Upper lobe of right lung (tissue), 1 donor: Measurements from ENCODE around the gene SCN2B. TPM values are rescaled to one million over a fixed set of nuclear protein-coding genes. Genes with fewer than 3 reads are reported as not detected.

Source experiments
- ATAC-seq: fragments of 200-7000 bp; cut with Tn5 transposase; one replicate; pipeline ENCODE4 v1.9.1; 2020; ENCODE audit warnings: mild to moderate bottlenecking, moderate library complexity
- DNase-seq: peaks from one replicate; pipeline ENCODE4 v3.0.0-alpha.2; 2020
- H3K27ac ChIP-seq: fragments of 200-600 bp; one replicate; pipeline ENCODE4 v1.8.0; 2022
- H3K27me3 ChIP-seq: fragments of 200-600 bp; one replicate; pipeline ENCODE4 v1.8.0; 2022; ENCODE audit warnings: mild to moderate bottlenecking
- H3K36me3 ChIP-seq: fragments of 200-600 bp; one replicate; pipeline ENCODE4 v1.8.0; 2022
- H3K4me1 ChIP-seq: fragments of 200-600 bp; one replicate; pipeline ENCODE4 v1.8.0; 2022
- H3K4me3 ChIP-seq: fragments of 200-600 bp; one replicate; pipeline ENCODE4 v1.8.0; 2022; ENCODE audit warnings: mild to moderate bottlenecking
- H3K9me3 ChIP-seq: fragments of 200-600 bp; one replicate; pipeline ENCODE4 v1.8.0; 2022
- intact Hi-C: fragments of 100-400 bp; cut with DNase I; formaldehyde crosslinking; loops from one replicate; pipeline ENCODE4 v1.11.0; 2022
- total RNA-seq: library from RNA; stranded (reverse); fragmentation: NEBNext Ultra II Directional; extraction: Animal tissue kit (Norgen Biotek cat#: 25700); gene quantifications from one replicate; pipeline ENCODE4 v1.2.1, GENCODE V29; 2021
- TF ChIP-seq, protein P1 (sequence below): fragments of 200-600 bp; IDR thresholded peaks from one replicate; pipeline ENCODE4 v1.8.0; 2022; ENCODE audit warnings: antibody characterized with exemption
- donor health status: DM: no; HTN: yes; CAD: no; lungs with severe emphysema.

The SCN2B gene
- total RNA-seq, 1 donor from 2014 or later: 2.5 TPM

DNA sequence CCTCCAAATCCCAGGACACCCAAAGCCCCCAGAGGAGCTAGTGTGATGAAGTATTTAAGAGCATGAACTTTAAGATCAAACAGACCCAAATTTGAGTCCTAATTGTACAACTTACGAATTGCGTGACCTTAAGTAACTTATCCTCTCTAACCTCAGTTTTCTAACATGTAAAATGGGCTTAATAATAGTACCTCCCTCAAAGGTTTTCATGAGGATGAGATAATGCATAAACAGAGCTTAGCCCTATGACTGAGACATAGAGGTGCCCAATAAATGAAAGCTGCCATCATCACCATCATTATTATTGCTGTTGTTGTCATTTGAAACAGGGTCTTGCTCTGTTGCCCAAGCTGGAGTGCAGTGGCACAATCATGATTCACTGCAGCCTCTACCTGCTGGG lies 9.2 kb downstream of the SCN2B start:
- Histone ChIP-seq H3K27me3 (no peaks in the 10 kb centered on the region), H3K36me3 (no peaks in the 10 kb centered on the region), H3K27ac (no peak overlapping the region), H3K9me3 (no peaks in the 10 kb centered on the region), H3K4me3 (no peak overlapping the region), H3K4me1 (peaks cover 4% of the 10 kb centered on the region)
- intact Hi-C loops: no loop called here
- DNase-seq: no peak
- TF ChIP-seq, protein P1, sequence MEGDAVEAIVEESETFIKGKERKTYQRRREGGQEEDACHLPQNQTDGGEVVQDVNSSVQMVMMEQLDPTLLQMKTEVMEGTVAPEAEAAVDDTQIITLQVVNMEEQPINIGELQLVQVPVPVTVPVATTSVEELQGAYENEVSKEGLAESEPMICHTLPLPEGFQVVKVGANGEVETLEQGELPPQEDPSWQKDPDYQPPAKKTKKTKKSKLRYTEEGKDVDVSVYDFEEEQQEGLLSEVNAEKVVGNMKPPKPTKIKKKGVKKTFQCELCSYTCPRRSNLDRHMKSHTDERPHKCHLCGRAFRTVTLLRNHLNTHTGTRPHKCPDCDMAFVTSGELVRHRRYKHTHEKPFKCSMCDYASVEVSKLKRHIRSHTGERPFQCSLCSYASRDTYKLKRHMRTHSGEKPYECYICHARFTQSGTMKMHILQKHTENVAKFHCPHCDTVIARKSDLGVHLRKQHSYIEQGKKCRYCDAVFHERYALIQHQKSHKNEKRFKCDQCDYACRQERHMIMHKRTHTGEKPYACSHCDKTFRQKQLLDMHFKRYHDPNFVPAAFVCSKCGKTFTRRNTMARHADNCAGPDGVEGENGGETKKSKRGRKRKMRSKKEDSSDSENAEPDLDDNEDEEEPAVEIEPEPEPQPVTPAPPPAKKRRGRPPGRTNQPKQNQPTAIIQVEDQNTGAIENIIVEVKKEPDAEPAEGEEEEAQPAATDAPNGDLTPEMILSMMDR: no peak
- no peak for ATAC-seq

DNA sequence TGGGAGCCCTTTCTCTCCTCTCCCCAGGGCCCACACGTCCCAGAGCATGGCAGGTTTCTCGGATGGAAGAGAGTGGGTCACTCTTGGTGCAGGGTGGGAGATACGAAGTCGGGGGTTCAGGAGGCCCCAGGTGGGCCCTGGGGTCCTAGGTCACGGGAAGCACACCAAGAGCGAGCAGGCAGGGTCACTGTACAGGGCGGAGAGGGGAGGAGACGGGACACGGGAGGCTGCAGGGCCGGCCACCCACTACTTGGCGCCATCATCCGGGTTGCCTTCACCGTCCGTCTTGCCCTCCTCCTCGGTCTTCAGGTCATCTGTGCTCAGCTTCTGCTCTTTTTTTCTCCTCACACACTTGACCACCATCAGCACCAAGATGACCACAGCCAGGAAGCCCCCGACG lies 9.8 kb downstream of the SCN2B start:
- Histone ChIP-seq H3K27me3 (no peaks in the 10 kb centered on the region), H3K9me3 (no peaks in the 10 kb centered on the region), H3K4me1 (peaks cover 4% of the 10 kb centered on the region), H3K36me3 (no peaks in the 10 kb centered on the region), H3K4me3 (no peak overlapping the region), H3K27ac (no peak overlapping the region)
- intact Hi-C loops: no loop called here
- DNase-seq: no peak
- TF ChIP-seq, protein P1: no peak
- no peak for ATAC-seq

DNA sequence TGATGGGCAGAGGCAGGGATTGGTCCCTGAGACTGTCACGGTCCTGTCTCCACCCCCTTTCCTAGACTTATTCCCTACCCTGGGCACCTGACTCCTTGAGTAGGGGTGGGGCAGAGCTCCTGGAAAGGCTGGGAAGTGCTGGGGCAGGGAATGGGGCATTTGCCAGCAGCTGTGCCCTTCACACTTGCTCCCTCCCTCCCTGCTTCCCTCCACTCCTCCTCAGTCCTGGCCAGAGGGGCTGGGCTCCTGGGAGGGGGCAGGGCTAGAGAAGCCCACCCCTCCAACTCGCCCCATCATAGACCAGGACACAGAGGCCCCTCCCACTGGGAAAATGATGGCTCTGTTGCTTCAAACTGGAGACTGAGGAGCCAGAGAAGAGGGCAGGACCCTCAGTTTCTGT lies 11.6 kb downstream of the SCN2B start:
- H3K27ac ChIP-seq: no peak overlapping the region
- H3K36me3 ChIP-seq: no peaks in the 10 kb centered on the region
- intact Hi-C loops: no loop called here
- no peaks in the 10 kb centered on the region for H3K4me1 ChIP-seq
- H3K27me3 ChIP-seq: no peaks in the 10 kb centered on the region
- no peaks in the 10 kb centered on the region for H3K9me3 ChIP-seq
- DNase-seq (no peak), ATAC-seq (no peak)
- TF ChIP-seq, protein P1: no peak
- H3K4me3 ChIP-seq: no peak overlapping the region

DNA sequence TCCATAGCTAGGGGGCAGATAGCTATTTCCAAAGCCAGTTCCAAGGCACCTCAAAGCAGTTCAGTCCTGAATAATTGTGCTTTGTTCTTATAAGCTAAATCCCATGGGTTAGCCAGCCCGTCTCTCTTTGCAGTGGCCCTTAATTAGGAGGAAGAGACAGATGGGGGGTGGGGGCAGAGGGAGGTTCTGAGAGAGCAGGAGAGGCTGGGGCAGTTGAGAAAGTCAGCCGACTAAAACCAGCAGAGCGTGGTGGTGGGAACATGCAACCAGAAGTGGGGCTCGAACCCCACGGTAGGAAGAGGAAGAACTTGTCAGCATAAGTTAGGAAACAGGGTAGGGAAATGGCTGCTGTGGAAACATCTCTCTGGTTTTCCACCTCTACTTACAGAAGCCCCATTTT lies 12.9 kb downstream of the SCN2B start:
- ATAC-seq (no peak), DNase-seq (no peak)
- intact Hi-C loops: no loop called here
- H3K27ac ChIP-seq: no peak overlapping the region
- no peaks in the 10 kb centered on the region for H3K9me3 ChIP-seq
- no peaks in the 10 kb centered on the region for H3K4me1 ChIP-seq
- TF ChIP-seq, protein P1: no peak
- H3K27me3 ChIP-seq: no peaks in the 10 kb centered on the region
- no peak overlapping the region for H3K4me3 ChIP-seq
- H3K36me3 ChIP-seq: no peaks in the 10 kb centered on the region

DNA sequence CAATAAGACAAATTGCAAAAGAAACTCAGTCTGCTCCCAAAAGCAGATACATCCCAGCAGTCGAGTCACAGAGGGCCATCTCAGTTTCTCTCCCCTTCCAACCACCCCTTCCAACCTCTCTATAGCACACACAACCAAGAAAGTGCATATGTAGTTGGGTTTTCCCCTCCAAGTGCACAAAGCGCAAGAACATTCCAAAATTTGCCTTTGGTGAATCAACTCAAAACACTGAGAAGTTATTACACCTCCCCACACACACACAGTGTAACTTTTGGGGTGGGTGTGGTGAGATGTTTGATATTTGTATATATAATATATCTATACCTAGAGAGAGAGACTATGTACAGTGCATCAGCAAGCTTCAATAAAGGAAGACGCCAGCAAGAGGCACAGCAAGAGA lies 13.6 kb downstream of the SCN2B start:
- Histone ChIP-seq H3K36me3 (no peaks in the 10 kb centered on the region), H3K27ac (no peak overlapping the region), H3K4me3 (no peak overlapping the region), H3K9me3 (no peaks in the 10 kb centered on the region), H3K4me1 (no peaks in the 10 kb centered on the region), H3K27me3 (no peaks in the 10 kb centered on the region)
- intact Hi-C loops: no loop called here
- TF ChIP-seq, protein P1: no peak
- no peak for ATAC-seq
- DNase-seq: no peak

DNA sequence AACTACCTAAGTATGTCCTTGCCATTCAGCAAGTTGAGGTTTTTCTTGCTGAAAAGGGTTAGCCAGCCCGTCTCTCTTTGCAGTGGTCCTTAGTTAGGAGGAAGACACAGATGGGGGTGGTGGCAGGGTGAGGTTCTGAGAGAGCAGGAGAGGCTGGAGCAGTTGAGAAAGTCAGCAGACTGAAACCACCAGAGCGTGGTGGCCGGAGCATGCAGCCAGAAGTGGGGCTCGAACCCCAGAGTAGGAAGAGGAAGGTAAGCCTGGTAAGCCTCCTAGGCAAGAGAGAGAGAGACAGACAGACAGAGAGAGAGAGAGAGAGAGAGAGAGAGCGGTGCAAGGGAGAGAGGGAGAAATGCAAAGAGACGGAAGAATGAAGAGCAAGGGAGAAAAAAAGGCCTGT lies 14.7 kb downstream of the SCN2B start:
- Histone ChIP-seq H3K4me1 (no peaks in the 10 kb centered on the region), H3K27ac (no peak overlapping the region), H3K9me3 (no peaks in the 10 kb centered on the region), H3K36me3 (no peaks in the 10 kb centered on the region), H3K27me3 (peaks cover 6% of the 10 kb centered on the region), H3K4me3 (no peak overlapping the region)
- TF ChIP-seq, protein P1: no peak
- ATAC-seq (no peak), DNase-seq (no peak)
- intact Hi-C loops: no loop called here
